ENCODE measurements around the gene USP22.

Gene USP22

DNA sequence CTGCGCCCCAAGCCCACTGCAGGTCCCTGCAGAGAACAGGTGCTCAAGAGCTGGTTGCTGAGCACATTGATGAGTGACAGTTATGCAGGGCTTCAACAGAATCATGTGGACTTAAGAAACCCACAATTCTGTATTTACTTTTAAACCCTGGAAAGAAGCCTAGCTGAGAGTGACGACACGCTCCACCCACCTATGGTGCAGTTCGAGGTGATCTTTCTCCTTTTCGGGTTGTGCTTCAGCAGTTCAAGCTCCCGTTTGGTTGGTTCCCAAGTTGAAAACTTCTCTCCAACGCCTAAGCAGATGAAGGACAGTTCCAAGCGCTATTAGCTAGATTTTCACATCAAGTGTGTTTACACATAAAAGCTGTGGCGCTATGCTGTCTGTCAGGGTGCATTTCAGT lies 23.9 kb downstream of the USP22 start:
- no peak for DNase-seq

- no peak for DNase-seq
Measured at GRCh38 chr17:21017861-21018260, 24.9 kb downstream of the USP22 start.

DNA sequence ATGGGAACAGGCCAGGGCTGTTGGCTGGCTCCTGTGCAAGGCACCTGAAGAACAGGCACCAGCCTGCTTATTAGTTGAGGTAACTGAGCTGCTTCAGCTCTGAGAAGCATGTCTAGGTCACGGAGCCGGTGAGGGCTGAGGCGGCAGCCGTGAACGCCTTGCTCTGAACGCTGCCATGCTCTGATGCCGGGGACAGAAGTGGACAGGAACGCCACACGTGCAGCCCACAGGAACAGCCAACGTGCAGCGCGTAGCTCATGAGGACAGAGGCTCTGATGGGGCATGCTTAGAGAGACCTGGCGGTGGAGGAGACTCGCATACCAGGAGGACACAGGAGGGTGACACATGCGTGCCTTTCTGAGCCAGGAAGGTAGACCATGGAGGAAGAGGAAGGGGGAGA lies 25.6 kb downstream of the USP22 start:
- DNase-seq, result no peak

DNA sequence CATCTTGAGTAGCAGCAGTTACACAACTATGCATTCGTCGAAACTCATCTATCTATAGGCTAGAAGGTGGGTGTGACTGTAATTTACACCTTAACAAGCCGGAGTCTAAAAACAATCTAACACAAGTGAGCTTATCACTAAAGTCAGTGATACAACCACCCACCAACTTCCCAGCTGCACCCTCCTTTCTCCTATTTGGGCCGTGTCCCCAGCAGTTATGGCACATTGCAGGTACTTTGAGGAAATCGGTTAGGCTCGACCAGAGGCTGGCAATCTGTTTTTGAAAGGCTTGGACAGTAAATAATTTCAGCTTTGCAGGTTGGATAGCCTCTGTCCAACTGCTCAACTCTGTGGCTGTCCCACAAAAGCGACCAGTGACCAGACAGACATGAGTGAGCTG lies 26.0 kb downstream of the USP22 start:
- DNase-seq, result no peak

- DNase-seq, result no peak
Measured at GRCh38 chr17:21015564-21015963, 27.2 kb downstream of the USP22 start.

- no peak for DNase-seq
Measured at GRCh38 chr17:21014498-21014897, 28.3 kb downstream of the USP22 start.

DNA sequence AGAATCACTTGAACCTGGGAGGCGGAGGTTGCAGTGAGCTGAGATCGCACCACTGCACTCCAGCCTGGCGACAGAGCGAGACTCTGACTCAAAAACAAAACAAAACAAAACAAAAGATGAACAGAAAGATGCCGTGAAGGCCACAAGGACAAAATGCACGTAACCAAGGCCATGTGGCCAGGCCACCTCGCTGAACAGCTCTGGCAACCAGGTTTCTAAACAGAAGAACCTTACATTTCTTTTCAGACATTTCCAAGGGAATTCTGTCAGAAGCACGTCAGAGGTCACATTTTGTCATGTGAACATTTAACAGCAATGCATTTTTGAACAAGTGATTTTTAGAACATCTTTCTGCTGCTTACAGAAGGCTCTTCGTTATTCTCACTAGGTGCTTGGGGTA lies 28.8 kb downstream of the USP22 start:
- no peak for DNase-seq

DNA sequence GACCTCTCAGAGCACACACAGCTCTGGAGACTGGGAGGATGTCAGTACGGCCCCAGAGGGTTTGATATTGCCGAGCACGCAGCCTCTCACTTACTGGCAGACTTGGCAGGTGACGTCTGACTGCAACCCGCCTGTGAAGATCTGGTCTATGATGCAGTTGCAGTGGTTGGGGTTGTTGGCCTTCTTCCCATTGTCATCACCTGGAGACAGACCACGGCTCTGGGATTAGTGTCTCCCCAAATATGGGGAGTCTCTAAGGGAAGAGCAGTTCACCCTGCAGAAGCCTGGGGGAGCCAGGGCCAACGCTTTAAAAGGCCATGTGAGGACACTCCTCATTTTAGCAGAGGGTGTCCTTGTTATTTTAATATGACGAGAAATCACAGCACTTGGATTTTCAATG lies 30.1 kb downstream of the USP22 start:
- no peak for DNase-seq

DNA sequence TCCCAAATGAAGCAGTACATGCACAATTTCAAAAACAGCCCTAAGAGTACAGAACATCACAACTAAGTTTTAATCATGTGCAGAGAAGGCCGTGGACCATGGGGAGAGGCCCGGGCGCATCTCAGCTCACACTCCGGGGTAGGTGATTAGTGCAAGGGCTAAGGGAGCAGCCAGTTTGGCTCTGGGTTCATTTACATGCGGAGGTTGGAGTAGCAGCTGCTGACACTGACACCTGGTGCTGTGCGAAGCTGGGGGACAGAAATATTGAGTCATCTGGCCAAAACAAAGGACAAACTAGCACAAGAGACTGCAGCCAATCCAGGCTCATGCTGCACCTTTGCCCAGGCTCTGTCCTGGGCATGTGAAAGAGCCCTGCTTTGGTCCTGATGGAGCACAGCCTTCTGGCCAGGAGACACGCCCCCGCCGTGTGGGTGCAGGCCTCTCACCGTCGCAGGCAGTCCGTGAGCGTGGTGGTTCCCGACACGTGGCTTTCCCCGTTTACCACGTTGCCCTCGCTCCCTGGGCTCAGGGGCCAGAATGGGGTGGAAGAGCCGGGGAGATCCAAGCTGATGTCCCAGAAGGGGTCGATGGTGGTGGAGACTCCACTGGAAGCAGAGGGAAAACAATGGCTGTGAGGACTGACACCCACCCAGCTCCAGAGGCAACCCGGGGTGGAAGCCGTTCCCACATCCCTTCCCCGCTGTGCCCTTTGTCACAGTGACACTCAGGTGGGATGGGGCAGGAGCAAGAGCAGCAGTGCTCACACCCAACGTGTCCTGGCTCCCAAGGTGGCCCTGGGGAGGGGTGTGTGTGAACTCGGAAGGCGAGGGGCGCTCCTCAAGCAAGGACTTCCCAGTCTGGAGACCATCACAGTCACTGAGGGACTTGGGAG lies 31.9 kb downstream of the USP22 start:
- DNase-seq, result no peak

GRCh38 chr17:21008992-21009671 lies 33.7 kb downstream of the USP22 start:
- no peak for DNase-seq

- no peak for DNase-seq
Measured at GRCh38 chr17:21008160-21008915, 34.5 kb downstream of the USP22 start.

GRCh38 chr17:21007646-21008045 lies 35.2 kb downstream of the USP22 start:
- no peak for DNase-seq

DNA sequence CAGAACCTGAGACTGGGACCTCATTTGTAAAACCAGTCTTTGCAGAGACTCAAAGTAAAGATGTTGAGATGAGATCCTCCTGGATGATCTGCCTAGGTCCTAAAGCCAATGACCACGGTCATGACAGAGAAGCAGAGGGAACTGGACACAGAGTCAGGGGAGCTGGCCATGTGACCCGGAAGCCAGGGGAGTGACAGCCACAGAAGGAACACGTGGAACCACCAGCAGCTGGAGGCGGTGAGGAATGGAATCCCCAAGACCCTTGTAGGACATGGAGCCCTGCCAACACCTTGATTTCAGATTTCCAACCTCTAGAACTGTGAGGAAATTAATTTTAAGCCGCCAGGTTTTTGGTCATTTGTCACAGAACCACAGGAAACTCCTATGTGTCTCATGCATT lies 37.0 kb downstream of the USP22 start:
- no peak for DNase-seq

DNA sequence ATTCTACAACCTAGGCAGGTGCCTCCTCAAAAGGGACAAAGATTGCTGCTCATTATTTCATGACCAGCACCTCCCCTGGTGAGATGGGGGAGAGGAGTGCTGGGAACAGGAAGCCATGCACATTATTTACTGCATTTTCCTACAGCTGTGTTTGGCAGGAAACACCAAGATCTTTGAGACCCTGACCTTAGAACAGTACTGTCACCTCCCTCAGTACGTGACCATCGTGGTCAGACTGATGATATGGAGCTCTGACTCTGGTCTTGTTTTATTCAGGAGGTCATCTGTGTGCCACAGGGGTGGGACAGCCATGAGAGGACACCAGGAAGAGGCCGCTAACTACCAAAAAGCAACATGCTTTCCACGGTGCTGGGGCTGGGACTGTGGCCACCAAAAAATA lies 37.4 kb downstream of the USP22 start:
- DNase-seq, result no peak

- no peak for DNase-seq
Measured at GRCh38 chr17:21004016-21004930, 38.5 kb downstream of the USP22 start.

- no peak for DNase-seq
Measured at GRCh38 chr17:21003007-21003621, 39.7 kb downstream of the USP22 start.

- no peak for DNase-seq
Measured at GRCh38 chr17:21002309-21003006, 40.4 kb downstream of the USP22 start.

- DNase-seq, result no peak
Measured at GRCh38 chr17:21001813-21002221, 41.0 kb downstream of the USP22 start.

DNA sequence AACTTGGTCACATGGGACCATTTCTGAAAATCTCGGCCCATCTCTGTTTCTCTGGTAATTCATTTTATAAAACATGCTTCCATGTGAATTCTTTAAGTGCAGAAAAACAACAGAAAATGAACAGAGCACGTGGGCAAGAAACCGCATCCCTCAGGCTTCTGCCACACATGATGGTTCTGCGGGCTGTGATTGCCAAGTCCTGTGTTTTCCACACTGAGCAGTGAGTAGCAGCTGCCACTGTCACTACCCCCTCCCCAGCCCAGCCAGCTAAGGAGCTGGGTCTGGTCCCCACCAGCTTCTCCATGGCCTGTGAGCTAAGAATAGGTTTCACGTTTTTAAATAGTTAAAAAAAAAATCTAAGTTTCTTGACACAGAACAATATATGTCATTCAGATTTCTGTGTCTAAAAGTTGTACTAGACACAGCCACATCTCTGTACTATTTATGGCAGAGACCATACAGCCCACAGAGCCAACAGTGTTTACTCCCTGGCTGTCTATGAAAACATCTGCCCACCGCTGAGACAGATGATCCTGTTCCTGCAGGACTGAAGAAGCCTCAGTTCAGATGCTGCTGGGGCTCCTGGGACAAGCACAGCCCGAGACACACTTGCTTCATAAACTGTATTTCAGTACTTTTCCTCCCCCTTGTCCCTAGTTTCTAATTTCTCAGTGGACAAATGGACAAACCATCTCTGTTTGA lies 41.5 kb downstream of the USP22 start:
- DNase-seq, result no peak

- no peak for DNase-seq
Measured at GRCh38 chr17:20999841-21000532, 42.8 kb downstream of the USP22 start.

Measured in NCI-H1092 treated with DMSO at 0.1 percent for 48 hours (cell line).